ENCODE measurements around the gene PLAC1.

Gene PLAC1

GRCh38 chrX:134538316-134538715, 120.0 kb downstream of the PLAC1 start:
- H3K36me3 ChIP-seq (replicated peaks; ENCODE audit: low read depth, low read length): no peaks in the 10 kb centered on the region
- H3K4me1 ChIP-seq (ENCODE audit: low read length): peaks cover 10% of the 10 kb centered on the region
- no peak overlapping the region for H3K27ac ChIP-seq (ENCODE audit: low read length)
- H3K4me3 ChIP-seq (ENCODE audit: low read length): no peak overlapping the region
- no peaks in the 10 kb centered on the region for H4K20me1 ChIP-seq (ENCODE audit: insufficient read depth, low read length)
- no peaks in the 10 kb centered on the region for H3K9me3 ChIP-seq (ENCODE audit: insufficient read depth, low read length)
- H3K4me2 ChIP-seq (ENCODE audit: low read length): no peak overlapping the region
- H3K9ac ChIP-seq (ENCODE audit: low read length): no peak overlapping the region
- TF ChIP-seq EZH2phosphoT487 (IDR thresholded peaks at IDR 0.05; ENCODE audit: low read depth) (no peak), CTCF (IDR thresholded peaks at IDR 0.05; ENCODE audit: low read depth, low read length) (no peak)
- H2AFZ ChIP-seq (ENCODE audit: low read depth, low read length): no peak overlapping the region
- no peaks in the 10 kb centered on the region for H3K79me2 ChIP-seq (ENCODE audit: low read length)
- no peaks in the 10 kb centered on the region for H3K27me3 ChIP-seq (ENCODE audit: low read depth, low read length)

DNA sequence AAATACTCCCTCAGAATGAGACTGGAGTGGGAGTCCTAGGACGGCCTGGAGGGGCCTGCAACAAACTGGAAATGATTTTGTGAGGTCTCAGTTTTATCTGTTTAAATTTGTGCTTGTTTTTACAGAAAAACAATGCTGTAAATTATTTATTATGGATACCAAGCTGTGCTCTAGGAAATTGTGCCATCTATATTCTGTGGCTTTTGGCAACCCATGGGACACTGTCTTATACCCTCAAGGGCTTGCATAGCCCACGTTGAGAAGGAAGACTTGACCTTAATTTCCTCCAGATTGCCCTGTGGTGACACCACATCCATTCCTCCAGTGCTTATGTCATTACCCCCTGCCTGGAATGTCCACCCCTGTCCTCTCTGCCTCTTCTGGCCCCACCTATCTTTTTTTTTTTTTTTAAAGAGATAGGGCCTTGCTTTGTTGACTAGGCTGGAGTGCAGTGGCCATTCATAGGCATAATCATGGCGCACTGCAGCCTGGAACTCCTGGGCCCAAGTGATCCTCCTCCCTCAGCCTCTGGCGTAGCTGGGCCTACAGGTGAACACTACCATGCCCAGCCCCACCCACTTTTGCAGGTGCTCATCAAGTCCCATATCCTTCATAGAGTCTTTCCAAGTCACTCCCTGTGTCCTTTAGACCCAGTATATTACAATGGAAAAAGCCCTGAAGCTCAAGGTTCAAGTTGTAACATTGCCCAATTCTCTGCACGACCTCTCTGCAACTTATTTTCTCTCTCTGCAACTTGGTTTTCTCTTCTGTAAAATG, 120.9 kb downstream of the PLAC1 start:
- no peaks in the 10 kb centered on the region for H3K9me3 ChIP-seq (ENCODE audit: insufficient read depth, low read length)
- peaks cover 2% of the 10 kb centered on the region for H3K4me1 ChIP-seq (ENCODE audit: low read length)
- H2AFZ ChIP-seq (ENCODE audit: low read depth, low read length): no peak overlapping the region
- no peak overlapping the region for H3K9ac ChIP-seq (ENCODE audit: low read length)
- H3K79me2 ChIP-seq (ENCODE audit: low read length): no peaks in the 10 kb centered on the region
- no peak overlapping the region for H3K27ac ChIP-seq (ENCODE audit: low read length)
- H3K4me3 ChIP-seq (ENCODE audit: low read length): no peak overlapping the region
- TF ChIP-seq CTCF (IDR thresholded peaks at IDR 0.05; ENCODE audit: low read depth, low read length) (no peak), EZH2phosphoT487 (IDR thresholded peaks at IDR 0.05; ENCODE audit: low read depth) (no peak)
- no peaks in the 10 kb centered on the region for H4K20me1 ChIP-seq (ENCODE audit: insufficient read depth, low read length)
- H3K36me3 ChIP-seq (replicated peaks; ENCODE audit: low read depth, low read length): no peaks in the 10 kb centered on the region
- no peak overlapping the region for H3K4me2 ChIP-seq (ENCODE audit: low read length)
- no peaks in the 10 kb centered on the region for H3K27me3 ChIP-seq (ENCODE audit: low read depth, low read length)

GRCh38 chrX:134533952-134534351, 124.3 kb downstream of the PLAC1 start:
- no peaks in the 10 kb centered on the region for H3K9me3 ChIP-seq (ENCODE audit: insufficient read depth, low read length)
- H4K20me1 ChIP-seq (ENCODE audit: insufficient read depth, low read length): no peaks in the 10 kb centered on the region
- H3K4me2 ChIP-seq (ENCODE audit: low read length): no peak overlapping the region
- no peak overlapping the region for H3K4me3 ChIP-seq (ENCODE audit: low read length)
- TF ChIP-seq CTCF (IDR thresholded peaks at IDR 0.05; ENCODE audit: low read depth, low read length): no peak
- no peak for TF ChIP-seq EZH2phosphoT487 (IDR thresholded peaks at IDR 0.05; ENCODE audit: low read depth)
- H3K36me3 ChIP-seq (replicated peaks; ENCODE audit: low read depth, low read length): no peaks in the 10 kb centered on the region
- no peaks in the 10 kb centered on the region for H3K27me3 ChIP-seq (ENCODE audit: low read depth, low read length)
- H3K4me1 ChIP-seq (ENCODE audit: low read length): peaks cover 8% of the 10 kb centered on the region
- no peak overlapping the region for H3K27ac ChIP-seq (ENCODE audit: low read length)
- no peak overlapping the region for H2AFZ ChIP-seq (ENCODE audit: low read depth, low read length)
- no peaks in the 10 kb centered on the region for H3K79me2 ChIP-seq (ENCODE audit: low read length)
- H3K9ac ChIP-seq (ENCODE audit: low read length): no peak overlapping the region

DNA sequence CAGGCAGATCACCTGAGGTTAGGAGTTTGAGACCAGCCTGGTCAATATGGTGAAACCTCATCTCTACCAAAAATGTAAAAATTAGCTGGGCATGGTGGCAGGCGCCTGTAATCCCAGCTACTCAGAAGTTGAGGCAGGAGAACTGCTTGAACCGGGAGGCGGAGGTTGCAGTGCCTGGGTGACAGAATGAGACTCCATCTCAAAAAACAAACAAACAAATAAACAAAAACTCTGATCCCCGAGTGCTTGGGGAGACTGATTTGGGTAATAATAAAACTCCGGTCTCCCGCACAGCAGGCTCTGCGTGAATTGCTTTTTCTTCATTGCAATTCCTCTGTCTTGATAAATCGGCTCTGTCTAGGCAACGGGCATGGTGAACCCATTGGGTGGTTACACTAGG, 124.9 kb downstream of the PLAC1 start:
- Histone ChIP-seq H3K4me2 (ENCODE audit: low read length) (no peak overlapping the region), H3K27me3 (ENCODE audit: low read depth, low read length) (no peaks in the 10 kb centered on the region), H3K79me2 (ENCODE audit: low read length) (no peaks in the 10 kb centered on the region), H3K4me1 (ENCODE audit: low read length) (peaks cover 14% of the 10 kb centered on the region), H3K9ac (ENCODE audit: low read length) (no peak overlapping the region), H3K9me3 (ENCODE audit: insufficient read depth, low read length) (no peaks in the 10 kb centered on the region), H4K20me1 (ENCODE audit: insufficient read depth, low read length) (no peaks in the 10 kb centered on the region), H3K36me3 (replicated peaks; ENCODE audit: low read depth, low read length) (no peaks in the 10 kb centered on the region), H2AFZ (ENCODE audit: low read depth, low read length) (no peak overlapping the region), H3K27ac (ENCODE audit: low read length) (no peak overlapping the region), H3K4me3 (ENCODE audit: low read length) (no peak overlapping the region)
- TF ChIP-seq EZH2phosphoT487 (IDR thresholded peaks at IDR 0.05; ENCODE audit: low read depth) (no peak), CTCF (IDR thresholded peaks at IDR 0.05; ENCODE audit: low read depth, low read length) (no peak)

Data from OCI-LY3 (cell line).